K562 (cell line): ENCODE data around the gene GRIK3. TPM values are rescaled to one million over a fixed set of nuclear protein-coding genes. Genes with fewer than 3 reads are reported as not detected.

Source experiments
- ATAC-seq: fragments of 200-7000 bp; cut with Tn5 transposase; 3 replicates; pipeline ENCODE4 v1.9.1; 2020; ENCODE audit warnings: moderate library complexity
- BruUV-seq: library from RNA; stranded (reverse); fragments of 400-500 nt; replicated peaks from 2 replicates; lab custom pipeline; 2021; lab: Mats Ljungman, UMichigan
- CTCF ChIA-PET: fragments of 300-600 bp; formaldehyde crosslinking; extraction: SDS; loops from one replicate; lab custom pipeline; 2021; ENCODE audit warnings: low intra/inter-chr PET ratio; lab: Yijun Ruan, JAX
- POLR2A ChIA-PET: fragments of 300-600, 350-650 bp; sonication (Branson Sonifier 250); formaldehyde crosslinking; extraction: SDS; loops from one replicate; lab custom pipeline; 2021; ENCODE audit warnings: antibody characterized with exemption, inconsistent platforms; lab: Yijun Ruan, JAX
- DNase-seq, 4 experiments: peaks; one replicate each; pipeline versions ENCODE4 v3.0.0 to v3.0.0-alpha.2; 2011 to 2018; ENCODE audit warnings: low spot score in 3 of 4, mixed read lengths in 3 of 4; ENCODE audit errors: extremely low read depth in 1 of 4
- FAIRE-seq: peaks from 2 replicates; lab custom pipeline; 2011; peaks lifted over from hg19 to GRCh38; lab: Jason Lieb, UNC
- H2AFZ ChIP-seq: 2 replicates; pipeline ENCODE4 v1.6.0; 2011; ENCODE audit warnings: low read depth, low read length, control low read depth, inconsistent platforms
- H3K27ac ChIP-seq: fragments of 200-600 bp; 3 replicates; pipeline ENCODE4 v1.8.0; 2011; ENCODE audit warnings: low read depth, mild to moderate bottlenecking, control low read depth, inconsistent platforms, low read length, moderate library complexity, mixed read lengths; ENCODE audit errors: extremely low read depth
- H3K27me3 ChIP-seq, 2 experiments: fragments of 300-600 bp in 1 of 2; 2 replicates in 1 of 2; 3 replicates in 1 of 2; pipeline versions ENCODE4 v1.6.0 to v1.8.0; 2011; ENCODE audit warnings: inconsistent platforms in 2 of 2, low read length in 2 of 2, mild to moderate bottlenecking in 1 of 2, mixed read lengths in 1 of 2, moderate library complexity in 1 of 2; ENCODE audit not compliant: control insufficient read depth in 2 of 2, insufficient read depth in 2 of 2
- H3K36me3 ChIP-seq: fragments of 300-600 bp; 3 replicates; pipeline ENCODE4 v1.8.0; 2011; ENCODE audit warnings: mild to moderate bottlenecking, low read length, inconsistent platforms; ENCODE audit not compliant: control insufficient read depth, insufficient read depth
- H3K4me1 ChIP-seq, 2 experiments: fragments of 200-600 bp in 1 of 2; replicated peaks in 1 of 2; 2 replicates in 1 of 2; 3 replicates in 1 of 2; pipeline versions ENCODE4 v1.5.1 to v1.8.0; 2011; ENCODE audit warnings: inconsistent platforms in 2 of 2, low read length in 2 of 2, mild to moderate bottlenecking in 1 of 2, mixed read lengths in 1 of 2, moderate library complexity in 1 of 2; ENCODE audit not compliant: control insufficient read depth in 2 of 2, insufficient read depth in 2 of 2
- H3K4me2 ChIP-seq: 2 replicates; pipeline ENCODE4 v1.6.1; 2011; ENCODE audit warnings: low read length, control low read depth, inconsistent platforms, mixed read lengths; ENCODE audit not compliant: insufficient read depth
- H3K4me3 ChIP-seq: fragments of 200-600 bp; sonication (generic), shearing (Covaris generic); 2 replicates; pipeline ENCODE4 v1.5.1; 2016; ENCODE audit warnings: control low read depth, inconsistent platforms
- H3K79me2 ChIP-seq: fragments of 200-600 bp; 3 replicates; pipeline ENCODE4 v1.8.0; 2011; ENCODE audit warnings: low read length, inconsistent platforms; ENCODE audit not compliant: control insufficient read depth, insufficient read depth
- H3K9ac ChIP-seq, 2 experiments: 2 replicates each; pipeline versions ENCODE4 v1.6.0 to v1.6.1; 2011; ENCODE audit warnings: low read depth in 2 of 2, low read length in 2 of 2, control low read depth in 1 of 2, inconsistent platforms in 1 of 2, mild to moderate bottlenecking in 1 of 2, mixed read lengths in 1 of 2; ENCODE audit not compliant: insufficient read depth in 1 of 2
- H3K9me1 ChIP-seq: one replicate; pipeline ENCODE4 v1.6.0; 2011; ENCODE audit warnings: inconsistent platforms, mild to moderate bottlenecking, low read length, moderate library complexity; ENCODE audit not compliant: control insufficient read depth, insufficient read depth
- H3K9me3 ChIP-seq: replicated peaks from 2 replicates; pipeline ENCODE4 v1.5.1; 2011; ENCODE audit warnings: low read depth, low read length, inconsistent platforms; ENCODE audit not compliant: control insufficient read depth, insufficient read depth
- H4K20me1 ChIP-seq: replicated peaks from 2 replicates; pipeline ENCODE4 v1.6.1; 2011; ENCODE audit warnings: low read length, inconsistent platforms, mixed read lengths; ENCODE audit not compliant: control insufficient read depth, insufficient read depth
- ATF3 ChIP-seq, 2 experiments: fragments of 450-650 bp in 1 of 2; sonication (generic) in 1 of 2; formaldehyde crosslinking in 1 of 2; IDR thresholded peaks in 1 of 2; conservative IDR thresholded peaks in 1 of 2; 2 replicates each; pipeline versions ENCODE4 v1.6.1 to v1.8.1; 2016 to 2023; ENCODE audit warnings: mild to moderate bottlenecking in 2 of 2, moderate library complexity in 2 of 2, inconsistent platforms in 1 of 2, missing genetic modification reagents in 1 of 2
- CBX1 ChIP-seq: sonication (generic); IDR thresholded peaks from 2 replicates; pipeline ENCODE4 v1.6.1; 2016; ENCODE audit warnings: antibody characterized with exemption, low read depth, mild to moderate bottlenecking
- ETS2 ChIP-seq: IDR thresholded peaks from 2 replicates; pipeline ENCODE4 v1.6.1; 2016; ENCODE audit warnings: borderline replicate concordance, missing genetic modification characterization, mild to moderate bottlenecking, moderate library complexity, missing compliant biosample characterization; ENCODE audit not compliant: poor library complexity, severe bottlenecking
- FOXA1 ChIP-seq: fragments of 450-650 bp; IDR thresholded peaks from 2 replicates; pipeline ENCODE4 v1.6.1; 2016; ENCODE audit warnings: mild to moderate bottlenecking, borderline replicate concordance
- HIVEP1 ChIP-seq: fragments of 250-450 bp; sonication (Bioruptor Pico); IDR thresholded peaks from 2 replicates; pipeline ENCODE4 v1.4.0; 2020; ENCODE audit warnings: mild to moderate bottlenecking
- HOXB6 ChIP-seq: fragments of 250-450 bp; sonication (Bioruptor Pico); IDR thresholded peaks from 2 replicates; pipeline ENCODE4 v1.5.1; 2022; ENCODE audit warnings: mild to moderate bottlenecking, borderline replicate concordance
- RBM25 ChIP-seq: fragments of 200-400 bp; formaldehyde crosslinking; IDR thresholded peaks from 2 replicates; pipeline ENCODE4 v1.6.1; 2018; ENCODE audit warnings: low read length, low read depth, moderate library complexity; ENCODE audit not compliant: severe bottlenecking
- SMARCC2 ChIP-seq: fragments of 450-650 bp; IDR thresholded peaks from 2 replicates; pipeline ENCODE4 v1.6.1; 2017; ENCODE audit warnings: antibody characterized with exemption, moderate library complexity, mild to moderate bottlenecking, low read depth
- SRSF1 ChIP-seq: fragments of 200-400 bp; formaldehyde crosslinking; IDR thresholded peaks from 2 replicates; pipeline ENCODE4 v1.6.1; 2017; ENCODE audit warnings: mild to moderate bottlenecking, low read depth, low read length, moderate library complexity
- THAP12 ChIP-seq: fragments of 250-450 bp; sonication (Bioruptor Pico); IDR thresholded peaks from 2 replicates; pipeline ENCODE4 v1.9.0; 2021; ENCODE audit warnings: mild to moderate bottlenecking, inconsistent platforms
- TOE1 ChIP-seq, 2 experiments: fragments of 450-650 bp in 1 of 2; sonication (generic) in 1 of 2; formaldehyde crosslinking in 1 of 2; IDR thresholded peaks; 2 replicates each; pipeline versions ENCODE4 v1.7.1 to v1.8.0; 2016 to 2022; ENCODE audit warnings: borderline replicate concordance in 2 of 2, mild to moderate bottlenecking in 2 of 2, antibody characterized with exemption in 1 of 2, inconsistent platforms in 1 of 2, low read depth in 1 of 2, missing genetic modification reagents in 1 of 2, moderate library complexity in 1 of 2
- ZBTB43 ChIP-seq: sonication (generic); formaldehyde crosslinking; IDR thresholded peaks from 2 replicates; pipeline ENCODE4 v1.8.0; 2023; ENCODE audit warnings: mild to moderate bottlenecking, missing genetic modification reagents
- ZNF395 ChIP-seq: fragments of 200-800 bp; sonication (Bioruptor generic); IDR thresholded peaks from 2 replicates; pipeline ENCODE4 v1.6.1; 2017; ENCODE audit warnings: missing genetic modification characterization, missing compliant biosample characterization
- WGBS: fragments of 100-300 bp; shearing (Covaris generic); methylation state at CpG from one replicate; pipeline ENCODE4 v1.1.6; 2016; ENCODE audit warnings: low coverage, mixed read lengths; ENCODE audit not compliant: insufficient coverage; ENCODE audit errors: missing lambda C conversion rate; 5-methylcytosine and 5-hydroxymethylcytosine counted together
- in situ Hi-C: fragments of 300-500 bp; cut with MboI; formaldehyde crosslinking; loops from 4 replicates; pipeline ENCODE4 v1.15.0; 2018; ENCODE audit warnings: inconsistent platforms, mixed read lengths
- intact Hi-C: fragments of 100-400 bp; cut with micrococcal nuclease; formaldehyde crosslinking; loops from 2 replicates; pipeline ENCODE4 v1.14.2; 2022
- polyA plus RNA-seq, 8 experiments: library from polyadenylated mRNA; depleted of rRNA in 4 of 8; stranded (reverse) in 5 of 8; unstranded in 3 of 8; fragments of >200 nt; fragmentation: Nextera tagmentation in 2 of 8; fragmentation: Illumina TruSeq in 1 of 8; extraction: Ambion mirVana in 2 of 8; extraction: Trizol in 1 of 8; gene quantifications; 2 replicates each; pipeline versions ENCODE4 v1.2.1 to v1.2.3, GENCODE V29; 2011 to 2014; ENCODE audit warnings: inconsistent platforms in 1 of 8, missing spikeins in 1 of 8
- total RNA-seq, 7 experiments: library from RNA; depleted of rRNA in 6 of 7; stranded (reverse); fragments of >200 nt in 6 of 7; fragmentation: Illumina TruSeq in 2 of 7; extraction: Trizol in 2 of 7; gene quantifications; 2 replicates each; pipeline versions ENCODE4 v1.2.1 to v1.2.3, GENCODE V29; 2011 to 2021; ENCODE audit warnings: low replicate concordance in 1 of 7

GRIK3 gene
- total and polyA plus RNA-seq, 9 of the 15 experiments (the other 6 are each of a cell fraction or from before 2014, with no cell fraction given) = not detected

- no peaks in the 10 kb centered on the region for H3K9me3 ChIP-seq
- ChIA-PET POLR2A (interaction anchor here (0.7 kb wide), 1 partner anchor 54 kb away, joined by 3 read pairs; no protein-coding TSS in a partner anchor), CTCF (no interaction called here)
- no peak overlapping the region for H3K9ac ChIP-seq
- H4K20me1 ChIP-seq = no peaks in the 10 kb centered on the region
- no peak overlapping the region for H3K4me3 ChIP-seq
- H3K4me2 ChIP-seq = no peak overlapping the region
- no peaks in the 10 kb centered on the region for H3K36me3 ChIP-seq
- peaks cover 0 to 3% of the 10 kb centered on the region in 2 experiments; a peak in 1 of 5 replicates for H3K4me1 ChIP-seq
- no peak overlapping the region for H2AFZ ChIP-seq
- intact Hi-C loops = no loop called here
- BruUV-seq = no TSS peak
- peaks cover 4 to 12% of the 10 kb centered on the region in 2 experiments; a peak in 3 of 5 replicates for H3K27me3 ChIP-seq
- H3K27ac ChIP-seq = no peak overlapping the region
- H3K9me1 ChIP-seq = no peaks in the 10 kb centered on the region
- DNase-seq (no peak), FAIRE-seq (no peak), ATAC-seq (no peak)
- WGBS = 0% methylated on average over 5 of the region's 5 CpGs
- in situ Hi-C loops = no loop called here
- H3K79me2 ChIP-seq = no peaks in the 10 kb centered on the region
- TF ChIP-seq RBM25 (no peak), ETS2 (tag) (no peak), HIVEP1 (CRISPR knock-in tag) (no peak), ATF3 (IDR thresholded peaks at IDR 0.05) (no peak), ATF3 (CRISPR knock-in tag; conservative IDR thresholded peaks at IDR 0.05) (no peak), SRSF1 (no peak), ZNF395 (CRISPR knock-in tag) (no peak), ZBTB43 (no peak), SMARCC2 (no peak), TOE1 (IDR thresholded peaks at IDR 0.05; ENCODE audit: borderline replicate concordance) (no peak), TOE1 (CRISPR knock-in tag; IDR thresholded peaks at IDR 0.05; ENCODE audit: borderline replicate concordance, low read depth) (no peak), THAP12 (CRISPR knock-in tag) (no peak), CBX1 (no peak), HOXB6 (CRISPR knock-in tag) (no peak), FOXA1 (no peak)
These were observed 275.0 kb downstream of the GRIK3 start for GRCh38 chr1:36759355-36759754.
